Testis (tissue), 2 donors: ENCODE measurements around the gene TMEM260.

ENCODE experiments used
- CTCF ChIP-seq, 3 experiments: fragments of 450-650 bp in 2 of 3; fragments of 200-600 bp in 1 of 3; sonication (generic) in 1 of 3; IDR thresholded peaks; one replicate each; pipeline ENCODE4 v1.5.1; 2016 to 2019; ENCODE audit warnings: antibody characterized with exemption in 3 of 3, mild to moderate bottlenecking in 2 of 3, moderate library complexity in 1 of 3
- POLR2A ChIP-seq: fragments of 450-650 bp; IDR thresholded peaks from one replicate; pipeline ENCODE4 v1.6.1; 2017; ENCODE audit warnings: antibody characterized with exemption, mild to moderate bottlenecking, moderate library complexity

- TF ChIP-seq CTCF (IDR thresholded peaks at IDR 0.05) (no peak), POLR2A (no peak)
Observed at GRCh38 chr14:56650048-56650447, 70.5 kb downstream of the TMEM260 start.
